ENCODE measurements around the gene POMGNT2. TPM values are rescaled to one million over a fixed set of nuclear protein-coding genes. Genes with fewer than 3 reads are reported as not detected.

POMGNT2 gene
- total and polyA plus RNA-seq, 12 donors, result 7.1 to 29.4 (median 16.9) TPM

DNA sequence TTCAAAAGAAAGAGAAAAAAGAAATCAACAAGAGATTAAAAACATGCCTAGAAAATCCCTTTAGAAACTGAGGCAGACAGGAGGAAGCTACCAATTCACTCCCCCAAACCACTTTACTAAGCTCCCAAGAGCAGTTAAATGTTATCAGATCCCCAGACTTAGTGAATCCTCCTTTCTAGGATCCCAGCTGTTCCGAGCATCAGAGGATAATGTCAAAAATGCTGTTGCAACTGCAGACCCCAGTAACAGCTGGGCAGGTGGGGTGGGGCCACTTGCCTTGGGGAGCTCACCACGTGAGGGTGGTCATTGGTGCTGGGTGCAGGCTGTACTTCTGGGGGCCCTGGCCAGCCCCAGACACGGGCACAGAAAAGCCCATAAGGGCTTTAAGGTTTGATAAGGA, 9.1 kb downstream of the POMGNT2 start:
- 80 to 87% methylated on average over 3 of the region's 3 CpGs for WGBS, 2 donors
- DNase-seq, result no peak

DNA sequence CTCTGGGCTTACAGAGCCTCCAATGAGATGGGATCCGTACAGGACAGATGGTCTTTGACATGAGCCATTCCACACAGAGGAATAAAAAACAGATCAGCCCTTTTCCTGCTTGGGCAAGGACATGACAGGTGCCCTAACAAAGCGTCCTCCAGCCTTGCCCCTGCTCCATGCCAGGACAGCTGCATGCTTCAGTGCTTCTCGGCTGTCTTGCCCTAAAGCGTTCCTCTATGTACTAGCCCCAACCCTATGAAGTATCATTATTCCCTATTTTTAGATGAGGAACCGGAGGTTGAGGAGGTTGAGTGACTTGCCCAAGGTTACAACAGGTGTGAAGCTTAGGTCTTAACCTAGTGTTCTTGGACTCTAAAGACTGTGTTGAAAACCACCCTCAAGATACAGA, 10.5 kb downstream of the POMGNT2 start:
- ATAC-seq (no peak), DNase-seq (no peak)
- no peaks in the 10 kb centered on the region for H3K36me3 ChIP-seq
- intact Hi-C loops (cut with DNase I), result no loop called here
- H3K4me1 ChIP-seq, result peaks cover 0 to 20% (median 3%) of the 10 kb centered on the region in 9 donors
- no peak overlapping the region for H3K27ac ChIP-seq
- TF ChIP-seq, protein P1, sequence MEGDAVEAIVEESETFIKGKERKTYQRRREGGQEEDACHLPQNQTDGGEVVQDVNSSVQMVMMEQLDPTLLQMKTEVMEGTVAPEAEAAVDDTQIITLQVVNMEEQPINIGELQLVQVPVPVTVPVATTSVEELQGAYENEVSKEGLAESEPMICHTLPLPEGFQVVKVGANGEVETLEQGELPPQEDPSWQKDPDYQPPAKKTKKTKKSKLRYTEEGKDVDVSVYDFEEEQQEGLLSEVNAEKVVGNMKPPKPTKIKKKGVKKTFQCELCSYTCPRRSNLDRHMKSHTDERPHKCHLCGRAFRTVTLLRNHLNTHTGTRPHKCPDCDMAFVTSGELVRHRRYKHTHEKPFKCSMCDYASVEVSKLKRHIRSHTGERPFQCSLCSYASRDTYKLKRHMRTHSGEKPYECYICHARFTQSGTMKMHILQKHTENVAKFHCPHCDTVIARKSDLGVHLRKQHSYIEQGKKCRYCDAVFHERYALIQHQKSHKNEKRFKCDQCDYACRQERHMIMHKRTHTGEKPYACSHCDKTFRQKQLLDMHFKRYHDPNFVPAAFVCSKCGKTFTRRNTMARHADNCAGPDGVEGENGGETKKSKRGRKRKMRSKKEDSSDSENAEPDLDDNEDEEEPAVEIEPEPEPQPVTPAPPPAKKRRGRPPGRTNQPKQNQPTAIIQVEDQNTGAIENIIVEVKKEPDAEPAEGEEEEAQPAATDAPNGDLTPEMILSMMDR (IDR thresholded peaks at IDR 0.05), result no peak
- no peaks in the 10 kb centered on the region for H3K9me3 ChIP-seq
- 97% methylated on average over 5 of the region's 5 CpGs for WGBS, 2 donors
- H3K27me3 ChIP-seq, result no peaks in the 10 kb centered on the region
- no peak overlapping the region for H3K4me3 ChIP-seq

More for the DNA sequence above, 9.1 kb downstream of the POMGNT2 start:
- TF ChIP-seq, protein P1 (IDR thresholded peaks at IDR 0.05), result no peak
- no peak overlapping the region for H3K4me3 ChIP-seq
- no peak overlapping the region for H3K27ac ChIP-seq
- no peaks in the 10 kb centered on the region for H3K36me3 ChIP-seq
- no peak for ATAC-seq
- H3K27me3 ChIP-seq, result no peaks in the 10 kb centered on the region
- intact Hi-C loops (cut with DNase I), result no loop called here
- no peaks in the 10 kb centered on the region for H3K9me3 ChIP-seq
- H3K4me1 ChIP-seq, result peaks cover 0 to 13% (median 0%) of the 10 kb centered on the region in 9 donors

DNA sequence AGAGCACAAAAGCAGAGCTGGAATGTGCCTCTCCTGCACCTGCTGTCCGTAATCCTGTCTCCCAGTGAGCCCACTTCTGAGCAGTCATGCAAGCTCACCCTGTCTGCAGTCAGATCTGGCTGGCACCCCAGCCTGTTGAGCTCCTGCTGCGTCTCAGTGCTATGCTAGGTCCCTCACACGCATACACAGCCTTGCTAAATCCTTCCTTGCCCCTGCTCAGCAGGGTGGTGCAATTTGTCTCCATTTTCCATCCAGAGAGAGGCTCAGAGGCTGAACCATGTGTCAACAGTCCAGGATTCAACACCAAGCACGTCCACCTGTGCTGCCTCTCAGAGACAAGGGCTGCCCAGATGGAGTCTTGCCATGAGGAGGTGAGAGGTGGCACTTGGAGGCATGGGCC, 11.0 kb downstream of the POMGNT2 start:
- TF ChIP-seq, protein P1 (IDR thresholded peaks at IDR 0.05), result no peak
- peaks cover 0 to 23% (median 3%) of the 10 kb centered on the region in 9 donors for H3K4me1 ChIP-seq
- WGBS, 2 donors, result 89 to 94% methylated on average over 4 of the region's 4 CpGs
- no peak for DNase-seq
- H3K27me3 ChIP-seq, result no peaks in the 10 kb centered on the region
- intact Hi-C loops (cut with DNase I), result no loop called here
- no peak overlapping the region for H3K4me3 ChIP-seq
- H3K27ac ChIP-seq, result no peak overlapping the region
- ATAC-seq, result no peak
- no peaks in the 10 kb centered on the region for H3K9me3 ChIP-seq
- H3K36me3 ChIP-seq, result no peaks in the 10 kb centered on the region

DNA sequence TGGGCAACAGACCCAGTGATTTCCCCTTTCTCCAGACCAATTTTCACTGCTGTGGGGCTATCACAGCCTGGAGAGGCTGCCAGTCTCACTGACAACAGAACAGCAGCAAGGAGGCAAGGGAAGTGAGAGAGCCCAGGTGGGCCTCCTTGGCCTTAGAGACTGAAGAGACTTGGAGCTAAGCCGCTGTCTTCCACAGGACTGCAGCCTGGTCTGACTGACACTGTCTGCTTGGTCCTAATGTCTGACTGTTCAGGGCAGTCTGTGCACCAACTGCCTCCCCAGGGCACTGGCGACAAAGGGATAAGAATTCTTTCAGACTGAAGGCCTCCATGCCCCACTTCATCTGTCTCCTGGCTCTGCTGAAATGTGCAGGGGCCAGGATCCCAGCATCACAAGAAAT, 11.5 kb downstream of the POMGNT2 start:
- no peaks in the 10 kb centered on the region for H3K9me3 ChIP-seq
- no peak for DNase-seq
- no peaks in the 10 kb centered on the region for H3K36me3 ChIP-seq
- intact Hi-C loops (cut with DNase I), result no loop called here
- H3K4me3 ChIP-seq, result no peak overlapping the region
- H3K27ac ChIP-seq, result no peak overlapping the region
- ATAC-seq, result no peak
- TF ChIP-seq, protein P1 (IDR thresholded peaks at IDR 0.05), result no peak
- WGBS, 2 donors, result 94 to 97% methylated on average over 2 of the region's 2 CpGs
- no peaks in the 10 kb centered on the region for H3K27me3 ChIP-seq
- peaks cover 0 to 23% (median 3%) of the 10 kb centered on the region in 9 donors for H3K4me1 ChIP-seq

All from heart right ventricle (tissue), 16 donors.